Measurements from ENCODE around the gene ACO1. TPM values are rescaled to one million over a fixed set of nuclear protein-coding genes. Genes with fewer than 3 reads are reported as not detected.
"Not testable (repeated sequence)": the region's sequence is repeated elsewhere in the genome, so short reads cannot be mapped to it uniquely, and the experiment has no call there.

ACO1 gene
- total RNA-seq, 1 donor from 2014 or later = 30.6 TPM

DNA sequence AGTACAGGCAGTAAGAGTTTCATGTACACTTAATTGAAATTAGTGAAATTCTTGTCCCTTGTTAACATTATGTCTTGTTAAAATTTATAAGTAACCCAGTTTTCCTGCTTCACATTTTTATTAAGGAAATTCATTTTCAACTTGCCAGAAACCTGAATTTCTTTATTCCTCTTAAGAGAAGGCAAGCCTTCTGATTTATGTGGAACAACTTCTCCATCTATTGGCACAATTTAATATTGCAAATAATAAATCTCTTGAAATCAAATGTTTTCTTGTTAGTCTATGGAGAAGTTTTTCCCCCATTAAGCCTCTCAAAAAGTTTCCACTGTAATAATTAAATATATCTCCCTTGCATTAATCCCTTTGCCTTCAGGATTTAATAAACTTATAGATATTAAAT, 33.8 kb upstream of the ACO1 start:
- no peaks in the 10 kb centered on the region for H3K9me3 Mint-ChIP-seq (ENCODE audit: unreplicated experiment)
- H3K27me3 Mint-ChIP-seq (ENCODE audit: unreplicated experiment) = no peaks in the 10 kb centered on the region
- no peak for DNase-seq (ENCODE audit: low spot score)
- TF ChIP-seq, protein P1, sequence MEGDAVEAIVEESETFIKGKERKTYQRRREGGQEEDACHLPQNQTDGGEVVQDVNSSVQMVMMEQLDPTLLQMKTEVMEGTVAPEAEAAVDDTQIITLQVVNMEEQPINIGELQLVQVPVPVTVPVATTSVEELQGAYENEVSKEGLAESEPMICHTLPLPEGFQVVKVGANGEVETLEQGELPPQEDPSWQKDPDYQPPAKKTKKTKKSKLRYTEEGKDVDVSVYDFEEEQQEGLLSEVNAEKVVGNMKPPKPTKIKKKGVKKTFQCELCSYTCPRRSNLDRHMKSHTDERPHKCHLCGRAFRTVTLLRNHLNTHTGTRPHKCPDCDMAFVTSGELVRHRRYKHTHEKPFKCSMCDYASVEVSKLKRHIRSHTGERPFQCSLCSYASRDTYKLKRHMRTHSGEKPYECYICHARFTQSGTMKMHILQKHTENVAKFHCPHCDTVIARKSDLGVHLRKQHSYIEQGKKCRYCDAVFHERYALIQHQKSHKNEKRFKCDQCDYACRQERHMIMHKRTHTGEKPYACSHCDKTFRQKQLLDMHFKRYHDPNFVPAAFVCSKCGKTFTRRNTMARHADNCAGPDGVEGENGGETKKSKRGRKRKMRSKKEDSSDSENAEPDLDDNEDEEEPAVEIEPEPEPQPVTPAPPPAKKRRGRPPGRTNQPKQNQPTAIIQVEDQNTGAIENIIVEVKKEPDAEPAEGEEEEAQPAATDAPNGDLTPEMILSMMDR (IDR thresholded peaks at IDR 0.05; ENCODE audit: unreplicated experiment) = peak; percentile 51
- H3K36me3 Mint-ChIP-seq (ENCODE audit: low read depth, unreplicated experiment) = no peaks in the 10 kb centered on the region
- no peak overlapping the region for H3K27ac Mint-ChIP-seq (ENCODE audit: unreplicated experiment)
- H3K4me1 Mint-ChIP-seq (ENCODE audit: unreplicated experiment) = peaks cover 7% of the 10 kb centered on the region
- H3K4me3 Mint-ChIP-seq (ENCODE audit: unreplicated experiment) = no peak overlapping the region

DNA sequence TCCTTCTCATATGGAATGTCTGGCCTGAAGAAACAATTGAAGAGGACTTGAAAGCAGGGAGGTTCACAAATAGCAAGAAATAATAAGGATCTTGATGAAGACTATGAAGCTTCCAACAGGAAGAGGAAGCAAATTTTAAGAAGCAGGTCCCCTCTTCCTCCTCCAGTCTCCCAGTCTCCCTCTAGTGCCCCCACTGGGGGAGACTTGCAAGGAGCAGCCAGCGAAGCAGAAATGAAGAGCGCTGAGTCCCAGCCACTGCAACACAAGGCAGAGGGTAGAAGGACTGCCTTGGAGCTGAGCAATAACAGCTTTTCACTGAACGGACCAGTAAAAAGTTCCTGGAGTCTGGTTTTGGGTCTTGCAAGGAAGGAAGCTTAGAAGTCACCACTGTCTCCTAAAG, 32.6 kb upstream of the ACO1 start:
- no peak for DNase-seq (ENCODE audit: low spot score)
- TF ChIP-seq, protein P1 (IDR thresholded peaks at IDR 0.05; ENCODE audit: unreplicated experiment) = no peak
- Mint-ChIP-seq H3K4me1 (ENCODE audit: unreplicated experiment) (peaks cover 6% of the 10 kb centered on the region), H3K27ac (ENCODE audit: unreplicated experiment) (no peak overlapping the region), H3K4me3 (ENCODE audit: unreplicated experiment) (no peak overlapping the region), H3K36me3 (ENCODE audit: low read depth, unreplicated experiment) (no peaks in the 10 kb centered on the region), H3K9me3 (ENCODE audit: unreplicated experiment) (no peaks in the 10 kb centered on the region), H3K27me3 (ENCODE audit: unreplicated experiment) (no peaks in the 10 kb centered on the region)

DNA sequence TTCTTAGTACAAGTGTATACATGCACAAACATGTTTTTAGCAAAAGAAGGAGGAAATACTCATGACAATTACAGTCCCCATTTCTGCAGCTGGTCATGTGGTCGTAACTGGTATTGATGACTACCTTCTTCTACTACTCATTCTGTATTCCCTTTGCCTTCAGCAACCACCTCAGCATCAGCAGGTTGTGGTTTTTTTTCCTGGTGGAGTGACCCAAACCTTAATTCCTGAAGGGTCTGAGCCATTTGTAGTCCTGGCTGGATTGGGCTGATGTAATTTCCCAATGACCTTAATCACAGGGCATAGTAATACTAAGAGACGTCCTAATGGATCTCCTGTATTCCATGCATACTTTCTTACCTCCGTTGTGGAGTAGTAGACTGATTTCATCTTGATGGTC, 31.0 kb upstream of the ACO1 start:
- H3K9me3 Mint-ChIP-seq (ENCODE audit: unreplicated experiment); DNase-seq (ENCODE audit: low spot score); H3K4me3 Mint-ChIP-seq (ENCODE audit: unreplicated experiment); H3K27ac Mint-ChIP-seq (ENCODE audit: unreplicated experiment); H3K36me3 Mint-ChIP-seq (ENCODE audit: low read depth, unreplicated experiment); H3K27me3 Mint-ChIP-seq (ENCODE audit: unreplicated experiment); H3K4me1 Mint-ChIP-seq (ENCODE audit: unreplicated experiment): not testable (repeated sequence)

DNA sequence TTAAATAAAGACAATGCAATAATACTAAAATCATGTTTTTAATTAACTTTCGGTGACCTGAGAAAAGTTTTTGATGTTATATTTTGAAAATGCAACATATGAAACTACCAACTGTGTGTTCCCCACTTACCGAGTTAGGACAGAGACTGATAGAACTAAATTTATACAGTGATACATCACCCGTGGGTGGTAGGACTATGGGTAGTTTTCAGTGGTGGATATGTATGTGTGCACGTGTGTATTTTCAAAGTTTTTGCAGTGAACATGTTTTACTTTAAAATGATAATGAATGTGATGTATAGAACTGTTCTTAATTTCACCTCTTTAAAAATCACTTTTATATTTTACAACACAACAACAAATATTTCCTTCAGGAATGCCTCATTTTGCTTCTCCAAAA, 25.0 kb upstream of the ACO1 start:
- DNase-seq (ENCODE audit: low spot score) = no peak
- Mint-ChIP-seq H3K36me3 (ENCODE audit: low read depth, unreplicated experiment) (no peaks in the 10 kb centered on the region), H3K9me3 (ENCODE audit: unreplicated experiment) (no peaks in the 10 kb centered on the region), H3K27ac (ENCODE audit: unreplicated experiment) (no peak overlapping the region), H3K27me3 (ENCODE audit: unreplicated experiment) (peaks cover 2% of the 10 kb centered on the region), H3K4me3 (ENCODE audit: unreplicated experiment) (no peak overlapping the region), H3K4me1 (ENCODE audit: unreplicated experiment) (no peaks in the 10 kb centered on the region)
- TF ChIP-seq, protein P1 (IDR thresholded peaks at IDR 0.05; ENCODE audit: unreplicated experiment) = no peak

DNA sequence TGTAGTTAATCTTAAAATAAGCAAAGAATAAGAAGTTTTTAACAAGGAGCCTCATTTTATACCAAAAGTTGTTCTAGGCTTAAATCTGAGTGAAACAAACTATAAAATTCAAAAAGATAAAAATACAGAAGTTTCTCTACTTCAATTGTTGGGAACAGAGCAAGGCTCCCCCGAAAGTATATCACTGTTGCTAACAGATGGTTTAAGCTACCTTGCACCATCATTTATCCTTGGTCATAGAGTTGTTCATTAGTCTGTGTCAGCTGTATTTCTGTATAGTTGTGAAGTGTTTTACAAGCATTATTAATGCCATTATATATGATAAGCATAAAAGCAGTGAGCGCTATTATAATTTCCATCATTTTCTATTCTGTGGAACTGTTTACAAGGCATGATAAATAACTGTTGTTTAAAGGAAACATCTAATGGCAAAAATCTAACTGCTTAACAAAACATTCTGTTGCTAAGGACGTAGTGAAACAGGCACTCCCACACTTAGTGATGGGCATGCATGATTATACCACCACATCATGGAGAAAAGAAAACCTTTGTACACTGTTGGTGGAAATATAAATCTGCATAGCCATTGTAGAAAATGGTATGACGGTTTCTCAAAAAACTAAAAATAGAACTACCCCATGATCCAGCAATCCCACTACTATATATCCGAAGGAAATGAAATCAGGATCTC, 23.3 kb upstream of the ACO1 start:
- DNase-seq (ENCODE audit: low spot score) = no peak
- Mint-ChIP-seq H3K27ac (ENCODE audit: unreplicated experiment) (no peak overlapping the region), H3K4me3 (ENCODE audit: unreplicated experiment) (no peak overlapping the region), H3K27me3 (ENCODE audit: unreplicated experiment) (peaks cover 2% of the 10 kb centered on the region), H3K9me3 (ENCODE audit: unreplicated experiment) (no peaks in the 10 kb centered on the region), H3K4me1 (ENCODE audit: unreplicated experiment) (no peaks in the 10 kb centered on the region), H3K36me3 (ENCODE audit: low read depth, unreplicated experiment) (no peaks in the 10 kb centered on the region)
- TF ChIP-seq, protein P1 (IDR thresholded peaks at IDR 0.05; ENCODE audit: unreplicated experiment) = no peak
